GM12891 (cell line): ENCODE data around the gene ADAM23.

ENCODE experiments used
- DNase-seq: peaks from one replicate; pipeline ENCODE4 v3.0.0; 2011; ENCODE audit warnings: low spot score; ENCODE audit not compliant: insufficient read length
- FAIRE-seq: peaks from 2 replicates; lab custom pipeline; 2011; peaks lifted over from hg19 to GRCh38; lab: Jason Lieb, UNC
- PAX5 ChIP-seq: IDR thresholded peaks from 2 replicates; pipeline ENCODE4 v1.6.1; 2011; ENCODE audit warnings: low read length, moderate library complexity, mild to moderate bottlenecking; ENCODE audit not compliant: insufficient read depth, severe bottlenecking
- POLR2A ChIP-seq: IDR thresholded peaks from 2 replicates; pipeline ENCODE4 v1.6.1; 2011; ENCODE audit warnings: low read depth, low read length, control low read depth
- POLR2AphosphoS5 ChIP-seq: IDR thresholded peaks from 2 replicates; pipeline ENCODE4 v1.6.1; 2011; ENCODE audit warnings: low read depth, low read length, control low read depth
- POU2F2 ChIP-seq: IDR thresholded peaks from 2 replicates; pipeline ENCODE4 v1.6.1; 2011; ENCODE audit warnings: low read depth, mild to moderate bottlenecking, control low read depth, low read length, moderate library complexity
- SPI1 ChIP-seq: IDR thresholded peaks from 2 replicates; pipeline ENCODE4 v1.6.1; 2011; ENCODE audit warnings: low read depth, low read length, control low read depth
- TAF1 ChIP-seq: IDR thresholded peaks from 2 replicates; pipeline ENCODE4 v1.6.1; 2011; ENCODE audit warnings: low read depth, low read length, control low read depth

ADAM23 gene

DNA sequence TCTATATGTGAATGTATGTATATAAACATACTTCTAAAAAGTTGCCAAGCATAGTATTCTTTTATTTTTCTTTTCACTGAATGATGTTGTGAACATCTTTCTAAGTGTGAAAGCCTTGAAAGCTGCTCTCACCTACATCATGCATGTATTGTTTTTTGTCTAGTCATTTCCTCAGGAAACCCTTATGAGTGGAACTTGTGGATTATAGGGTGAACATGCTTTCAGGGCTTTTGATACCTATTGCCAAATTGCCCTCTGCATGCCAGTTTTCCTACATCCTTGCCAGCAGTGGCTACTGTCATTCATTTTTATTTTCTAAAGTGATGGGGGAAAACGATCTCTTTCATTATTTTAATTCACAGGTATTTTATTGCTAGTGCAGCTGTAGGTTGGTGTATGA lies 78.3 kb downstream of the ADAM23 start:
- no peak for FAIRE-seq
- no peak for TF ChIP-seq SPI1
- no peak for TF ChIP-seq POLR2A
- no peak for TF ChIP-seq TAF1
- no peak for TF ChIP-seq PAX5
- TF ChIP-seq POLR2AphosphoS5 = no peak
- no peak for TF ChIP-seq POU2F2
- DNase-seq = no peak

DNA sequence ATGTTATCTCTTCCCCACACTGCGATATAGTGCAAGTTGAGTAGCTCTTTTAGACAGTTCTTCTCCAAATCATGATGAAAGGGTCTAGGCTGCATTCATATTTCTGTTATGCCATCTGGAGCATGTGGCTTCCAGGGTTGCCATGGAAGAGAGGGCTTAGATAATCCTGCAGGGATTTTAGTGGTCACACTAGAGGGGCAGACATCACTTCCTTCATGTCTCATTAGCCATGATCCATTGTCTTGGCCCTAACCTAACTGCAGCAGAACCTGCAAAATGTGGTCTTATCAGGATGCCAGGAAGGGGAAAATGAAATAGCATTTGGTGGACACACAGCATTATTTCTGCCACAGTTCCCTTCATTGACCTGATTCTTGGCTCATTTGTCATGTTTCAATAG lies 83.1 kb downstream of the ADAM23 start:
- no peak for DNase-seq
- FAIRE-seq = no peak
- TF ChIP-seq POU2F2 = no peak
- no peak for TF ChIP-seq PAX5
- no peak for TF ChIP-seq TAF1
- no peak for TF ChIP-seq SPI1
- no peak for TF ChIP-seq POLR2AphosphoS5

DNA sequence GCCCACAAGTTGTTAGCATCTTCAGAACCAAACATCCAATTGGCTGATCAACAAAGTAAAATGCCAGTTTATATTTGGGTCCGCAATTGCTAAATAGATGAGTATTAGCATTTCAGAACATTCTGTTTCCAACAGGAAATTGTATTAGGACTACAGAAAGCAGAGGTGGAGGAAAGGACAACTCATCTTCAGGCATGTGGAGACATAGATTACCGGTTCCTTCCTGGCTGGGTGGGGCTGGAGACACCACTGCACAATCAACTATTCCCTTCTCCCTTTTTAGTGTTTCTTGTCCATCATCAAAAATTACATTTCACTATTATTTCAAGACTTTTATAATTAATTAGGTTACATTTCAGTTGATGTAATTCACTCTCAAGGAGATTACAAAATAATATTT lies 83.8 kb downstream of the ADAM23 start:
- FAIRE-seq (no peak), DNase-seq (no peak)
- TF ChIP-seq SPI1 (no peak), PAX5 (no peak), POLR2AphosphoS5 (no peak), TAF1 (no peak), POU2F2 (no peak), POLR2A (no peak)

DNA sequence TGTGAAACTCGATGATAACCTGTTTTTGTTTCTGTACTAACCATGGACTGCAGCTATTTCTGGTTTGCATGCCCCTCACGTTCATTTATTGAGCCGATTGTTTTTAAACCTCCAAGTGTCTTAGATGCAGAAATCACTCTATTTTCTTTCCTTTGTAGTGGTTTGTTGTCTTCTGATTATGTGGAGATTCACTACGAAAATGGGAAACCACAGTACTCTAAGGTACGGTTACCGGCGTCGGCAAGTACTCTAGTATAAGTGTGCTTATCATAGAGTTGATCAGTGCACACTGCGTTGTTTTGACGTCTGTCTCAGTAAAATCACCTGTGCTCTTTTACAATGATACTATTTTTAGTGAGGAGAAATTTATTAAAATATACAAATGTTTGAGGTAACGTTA lies 87.4 kb downstream of the ADAM23 start:
- TF ChIP-seq POLR2AphosphoS5 (no peak), POU2F2 (no peak), TAF1 (no peak), POLR2A (no peak), PAX5 (no peak), SPI1 (no peak)
- DNase-seq = no peak
- no peak for FAIRE-seq

DNA sequence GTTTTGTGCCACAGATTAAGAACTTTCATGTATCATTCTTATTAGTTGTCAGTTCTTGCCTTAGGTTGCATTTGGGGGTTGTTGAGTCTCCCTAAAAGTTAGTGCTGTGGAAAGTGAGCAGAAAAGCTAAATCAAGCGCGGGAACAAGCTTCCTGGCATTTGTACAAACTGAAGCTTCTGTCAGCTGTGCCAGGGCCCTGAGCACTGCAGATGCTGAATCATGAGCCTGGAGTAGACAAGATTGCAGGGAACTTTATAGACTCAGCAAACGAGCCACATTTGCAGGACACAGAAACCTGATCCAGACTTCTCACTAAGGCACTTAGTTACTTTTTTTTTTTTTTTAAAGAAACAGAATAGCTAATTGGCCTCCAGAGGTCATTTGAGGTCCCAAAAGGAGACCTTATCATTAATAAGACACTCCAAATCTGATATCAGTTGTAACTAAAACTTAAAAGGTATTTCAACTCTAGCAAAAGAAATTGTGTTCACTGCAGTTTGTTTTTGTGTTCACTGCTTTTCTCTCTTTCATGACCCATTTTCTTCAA lies 88.7 kb downstream of the ADAM23 start:
- no peak for TF ChIP-seq TAF1
- TF ChIP-seq PAX5 = no peak
- TF ChIP-seq POU2F2 = no peak
- no peak for DNase-seq
- FAIRE-seq = no peak

DNA sequence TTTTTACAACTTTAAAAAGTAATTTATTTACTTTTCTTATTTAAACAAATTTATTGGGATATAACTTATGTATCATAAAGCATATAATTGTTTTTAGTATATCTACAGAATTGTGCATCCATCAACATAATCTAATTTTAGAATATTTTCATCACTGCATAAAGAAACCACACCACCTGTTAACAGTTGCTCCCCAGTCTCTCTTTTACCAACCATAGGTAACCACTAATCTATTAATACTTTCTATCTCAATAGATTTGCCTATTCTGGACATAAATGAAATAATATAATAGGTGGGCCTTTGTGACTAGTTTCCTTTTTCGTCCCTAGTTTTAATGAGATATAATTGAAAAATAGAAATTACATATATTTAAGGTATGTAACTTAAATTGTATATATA lies 90.6 kb downstream of the ADAM23 start:
- no peak for FAIRE-seq

DNA sequence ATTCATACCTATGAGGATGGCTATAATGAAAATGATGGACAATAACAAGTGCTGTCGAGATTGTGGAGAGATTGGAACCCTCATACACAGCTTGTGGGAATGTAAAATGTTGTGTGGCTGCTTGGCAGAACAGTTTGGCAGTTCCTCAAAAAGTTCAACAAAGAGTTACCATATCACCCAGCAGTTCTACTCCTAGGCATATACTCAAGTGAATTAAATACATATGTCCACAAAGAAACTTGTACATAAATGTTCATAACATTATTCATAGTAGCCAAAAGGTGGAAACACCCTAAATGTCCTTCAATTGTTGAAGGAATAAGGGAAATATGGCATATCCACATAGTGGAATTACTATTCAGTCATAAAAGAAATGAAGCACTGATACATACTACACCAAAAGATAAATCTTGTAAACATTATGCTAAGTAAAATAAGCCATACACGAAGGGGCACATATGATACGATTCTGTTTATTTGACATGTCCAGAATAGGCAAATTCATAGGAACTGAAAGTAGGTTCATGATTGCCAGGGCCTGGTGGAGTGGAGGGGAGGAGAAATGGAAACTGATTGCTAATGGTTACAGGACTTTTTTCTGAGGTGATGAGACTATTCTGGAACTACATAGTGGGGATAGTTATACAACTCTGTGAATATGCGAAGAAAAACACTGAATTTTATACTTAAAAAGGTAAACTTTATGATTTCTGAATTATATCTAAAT lies 92.1 kb downstream of the ADAM23 start:
- FAIRE-seq (no peak), DNase-seq (no peak)
- no peak for TF ChIP-seq POLR2AphosphoS5
- TF ChIP-seq SPI1 = 0 out of 2 replicates have a peak, but pooled peaks have one; percentile 26

More for the DNA sequence above, 90.6 kb downstream of the ADAM23 start:
- no peak for DNase-seq
- TF ChIP-seq TAF1 (no peak), PAX5 (no peak), POU2F2 (no peak), POLR2AphosphoS5 (no peak), SPI1 (no peak), POLR2A (no peak)

DNA sequence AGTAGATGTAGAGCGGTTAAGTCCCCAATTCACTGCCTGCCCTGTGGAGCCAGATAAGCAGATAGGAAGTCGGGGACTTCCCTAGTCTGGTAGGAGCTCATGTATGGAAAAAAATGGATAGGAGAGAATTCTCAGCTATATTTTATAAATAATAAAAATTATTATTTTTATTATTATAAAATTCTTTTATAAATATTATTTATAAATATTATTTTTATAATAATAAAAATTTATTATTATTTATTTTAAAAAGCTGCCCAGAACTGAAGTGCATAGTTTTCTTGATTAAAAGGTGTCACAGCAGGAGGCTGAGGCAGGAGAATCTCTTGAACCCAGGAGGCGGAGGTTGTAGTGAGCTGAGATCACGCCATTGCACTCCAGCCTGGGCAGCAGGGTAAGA lies 97.4 kb downstream of the ADAM23 start:
- DNase-seq = no peak
- TF ChIP-seq POLR2A (no peak), TAF1 (no peak), POU2F2 (no peak), PAX5 (no peak), SPI1 (no peak), POLR2AphosphoS5 (no peak)
- no peak for FAIRE-seq

DNA sequence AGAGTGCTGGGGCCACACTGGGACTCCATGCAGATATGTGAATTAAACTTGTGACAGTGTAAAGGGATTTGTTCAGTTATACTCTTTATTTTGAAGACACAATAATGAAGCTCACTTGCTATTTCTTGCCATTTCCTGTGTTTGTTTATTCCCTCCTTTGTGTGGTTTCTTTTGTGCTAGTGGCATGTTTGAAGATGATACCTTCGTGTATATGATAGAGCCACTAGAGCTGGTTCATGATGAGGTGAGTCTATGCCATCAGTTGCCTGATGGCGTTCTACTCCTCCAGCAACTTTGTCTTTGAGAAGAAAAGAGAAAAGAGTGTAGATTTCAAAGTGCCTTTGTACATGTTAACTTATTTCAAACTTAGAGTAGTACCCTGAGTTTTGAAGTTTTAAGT lies 99.7 kb downstream of the ADAM23 start:
- DNase-seq = no peak
- FAIRE-seq = no peak

More for the DNA sequence above, 99.7 kb downstream of the ADAM23 start:
- TF ChIP-seq POU2F2 = no peak
- no peak for TF ChIP-seq PAX5
- TF ChIP-seq SPI1 = no peak
- no peak for TF ChIP-seq TAF1
- no peak for TF ChIP-seq POLR2A
- no peak for TF ChIP-seq POLR2AphosphoS5
